ENCODE data around the gene NFRKB.

Gene NFRKB

GRCh38 chr11:129933262-129933661 lies 37.9 kb upstream of the NFRKB start:
- no peak for TF ChIP-seq OSR1 (CRISPR knock-in tag; IDR thresholded peaks at IDR 0.05)
- no peak for TF ChIP-seq ZFP30 (CRISPR knock-in tag; IDR thresholded peaks at IDR 0.05)
- TF ChIP-seq PPARA (CRISPR knock-in tag; IDR thresholded peaks at IDR 0.05; ENCODE audit: borderline replicate concordance): no peak
- no peak for TF ChIP-seq ISL1 (CRISPR knock-in tag; IDR thresholded peaks at IDR 0.05)
- TF ChIP-seq ZNF70 (CRISPR knock-in tag; IDR thresholded peaks at IDR 0.05): no peak
- TF ChIP-seq SNAI2 (CRISPR knock-in tag; IDR thresholded peaks at IDR 0.05): no peak
- ATAC-seq: no peak

- no peak for ATAC-seq
- TF ChIP-seq ZNF70 (CRISPR knock-in tag; IDR thresholded peaks at IDR 0.05) (no peak), GLIS3 (CRISPR knock-in tag; IDR thresholded peaks at IDR 0.05) (no peak), CSDC2 (CRISPR knock-in tag; IDR thresholded peaks at IDR 0.05) (no peak), SNAI2 (CRISPR knock-in tag; IDR thresholded peaks at IDR 0.05) (no peak), ZNF8 (CRISPR knock-in tag; IDR thresholded peaks at IDR 0.05) (no peak), ESRRG (CRISPR knock-in tag; IDR thresholded peaks at IDR 0.05) (no peak), CREB5 (CRISPR knock-in tag; IDR thresholded peaks at IDR 0.05; ENCODE audit: low read depth) (no peak), ZFP30 (CRISPR knock-in tag; IDR thresholded peaks at IDR 0.05) (no peak), TCF4 (CRISPR knock-in tag; IDR thresholded peaks at IDR 0.05; ENCODE audit: borderline replicate concordance) (no peak), BACH2 (CRISPR knock-in tag; IDR thresholded peaks at IDR 0.05; ENCODE audit: borderline replicate concordance) (no peak), PPARA (CRISPR knock-in tag; IDR thresholded peaks at IDR 0.05; ENCODE audit: borderline replicate concordance) (no peak), PATZ1 (CRISPR knock-in tag; IDR thresholded peaks at IDR 0.05; ENCODE audit: borderline replicate concordance) (no peak)
- TF ChIP-seq, protein P1, sequence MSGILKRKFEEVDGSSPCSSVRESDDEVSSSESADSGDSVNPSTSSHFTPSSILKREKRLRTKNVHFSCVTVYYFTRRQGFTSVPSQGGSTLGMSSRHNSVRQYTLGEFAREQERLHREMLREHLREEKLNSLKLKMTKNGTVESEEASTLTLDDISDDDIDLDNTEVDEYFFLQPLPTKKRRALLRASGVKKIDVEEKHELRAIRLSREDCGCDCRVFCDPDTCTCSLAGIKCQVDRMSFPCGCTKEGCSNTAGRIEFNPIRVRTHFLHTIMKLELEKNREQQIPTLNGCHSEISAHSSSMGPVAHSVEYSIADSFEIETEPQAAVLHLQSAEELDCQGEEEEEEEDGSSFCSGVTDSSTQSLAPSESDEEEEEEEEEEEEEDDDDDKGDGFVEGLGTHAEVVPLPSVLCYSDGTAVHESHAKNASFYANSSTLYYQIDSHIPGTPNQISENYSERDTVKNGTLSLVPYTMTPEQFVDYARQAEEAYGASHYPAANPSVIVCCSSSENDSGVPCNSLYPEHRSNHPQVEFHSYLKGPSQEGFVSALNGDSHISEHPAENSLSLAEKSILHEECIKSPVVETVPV (CRISPR knock-in tag; IDR thresholded peaks at IDR 0.05): no peak
- TF ChIP-seq, protein P2, sequence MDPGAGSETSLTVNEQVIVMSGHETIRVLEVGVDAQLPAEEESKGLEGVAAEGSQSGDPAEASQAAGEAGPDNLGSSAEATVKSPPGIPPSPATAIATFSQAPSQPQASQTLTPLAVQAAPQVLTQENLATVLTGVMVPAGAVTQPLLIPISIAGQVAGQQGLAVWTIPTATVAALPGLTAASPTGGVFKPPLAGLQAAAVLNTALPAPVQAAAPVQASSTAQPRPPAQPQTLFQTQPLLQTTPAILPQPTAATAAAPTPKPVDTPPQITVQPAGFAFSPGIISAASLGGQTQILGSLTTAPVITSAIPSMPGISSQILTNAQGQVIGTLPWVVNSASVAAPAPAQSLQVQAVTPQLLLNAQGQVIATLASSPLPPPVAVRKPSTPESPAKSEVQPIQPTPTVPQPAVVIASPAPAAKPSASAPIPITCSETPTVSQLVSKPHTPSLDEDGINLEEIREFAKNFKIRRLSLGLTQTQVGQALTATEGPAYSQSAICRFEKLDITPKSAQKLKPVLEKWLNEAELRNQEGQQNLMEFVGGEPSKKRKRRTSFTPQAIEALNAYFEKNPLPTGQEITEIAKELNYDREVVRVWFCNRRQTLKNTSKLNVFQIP (CRISPR knock-in tag; IDR thresholded peaks at IDR 0.05; ENCODE audit: borderline replicate concordance, low read depth): no peak
Measured at GRCh38 chr11:129932381-129933067, 37.1 kb upstream of the NFRKB start.

- TF ChIP-seq GLIS3 (CRISPR knock-in tag; IDR thresholded peaks at IDR 0.05): no peak
- TF ChIP-seq TSHZ2 (CRISPR knock-in tag; IDR thresholded peaks at IDR 0.05): no peak
- TF ChIP-seq TOX (CRISPR knock-in tag; IDR thresholded peaks at IDR 0.05; ENCODE audit: borderline replicate concordance): no peak
- no peak for TF ChIP-seq ZNF565 (CRISPR knock-in tag; conservative IDR thresholded peaks at IDR 0.05; ENCODE audit: low read depth)
- TF ChIP-seq ZFP3 (CRISPR knock-in tag; IDR thresholded peaks at IDR 0.05): no peak
- no peak for TF ChIP-seq ESRRG (CRISPR knock-in tag; IDR thresholded peaks at IDR 0.05)
- TF ChIP-seq PATZ1 (CRISPR knock-in tag; IDR thresholded peaks at IDR 0.05; ENCODE audit: borderline replicate concordance): no peak
- no peak for TF ChIP-seq ZFP30 (CRISPR knock-in tag; IDR thresholded peaks at IDR 0.05)
- TF ChIP-seq CSDC2 (CRISPR knock-in tag; IDR thresholded peaks at IDR 0.05): no peak
- no peak for TF ChIP-seq ISL1 (CRISPR knock-in tag; IDR thresholded peaks at IDR 0.05)
- no peak for TF ChIP-seq ZC3H10 (CRISPR knock-in tag; IDR thresholded peaks at IDR 0.05)
- no peak for TF ChIP-seq CREB5 (CRISPR knock-in tag; IDR thresholded peaks at IDR 0.05; ENCODE audit: low read depth)
- TF ChIP-seq ZNF8 (CRISPR knock-in tag; IDR thresholded peaks at IDR 0.05): no peak
- TF ChIP-seq SNAI2 (CRISPR knock-in tag; IDR thresholded peaks at IDR 0.05): no peak
- no peak for TF ChIP-seq ZNF70 (CRISPR knock-in tag; IDR thresholded peaks at IDR 0.05)
- TF ChIP-seq TCF4 (CRISPR knock-in tag; IDR thresholded peaks at IDR 0.05; ENCODE audit: borderline replicate concordance): no peak
- TF ChIP-seq OSR1 (CRISPR knock-in tag; IDR thresholded peaks at IDR 0.05): no peak
- TF ChIP-seq RARB (CRISPR knock-in tag; IDR thresholded peaks at IDR 0.05): no peak
- no peak for ATAC-seq
Measured at GRCh38 chr11:129930743-129931142, 35.4 kb upstream of the NFRKB start.

Data from SK-N-SH treated with all-trans-retinoic acid at 6 μM for 48 hours (cell line).